ENCODE data around the gene RIC3. TPM values are rescaled to one million over a fixed set of nuclear protein-coding genes. Genes with fewer than 3 reads are reported as not detected.

The RIC3 gene, protein sequence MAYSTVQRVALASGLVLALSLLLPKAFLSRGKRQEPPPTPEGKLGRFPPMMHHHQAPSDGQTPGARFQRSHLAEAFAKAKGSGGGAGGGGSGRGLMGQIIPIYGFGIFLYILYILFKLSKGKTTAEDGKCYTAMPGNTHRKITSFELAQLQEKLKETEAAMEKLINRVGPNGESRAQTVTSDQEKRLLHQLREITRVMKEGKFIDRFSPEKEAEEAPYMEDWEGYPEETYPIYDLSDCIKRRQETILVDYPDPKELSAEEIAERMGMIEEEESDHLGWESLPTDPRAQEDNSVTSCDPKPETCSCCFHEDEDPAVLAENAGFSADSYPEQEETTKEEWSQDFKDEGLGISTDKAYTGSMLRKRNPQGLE
- not detected in 2 replicates for total RNA-seq
- not detected in 2 replicates for polyA plus RNA-seq
- polyA plus RNA-seq (2012) = not detected in 2 replicates
- polyA minus RNA-seq (ENCODE audit: low replicate concordance) = not detected in 2 replicates

DNA sequence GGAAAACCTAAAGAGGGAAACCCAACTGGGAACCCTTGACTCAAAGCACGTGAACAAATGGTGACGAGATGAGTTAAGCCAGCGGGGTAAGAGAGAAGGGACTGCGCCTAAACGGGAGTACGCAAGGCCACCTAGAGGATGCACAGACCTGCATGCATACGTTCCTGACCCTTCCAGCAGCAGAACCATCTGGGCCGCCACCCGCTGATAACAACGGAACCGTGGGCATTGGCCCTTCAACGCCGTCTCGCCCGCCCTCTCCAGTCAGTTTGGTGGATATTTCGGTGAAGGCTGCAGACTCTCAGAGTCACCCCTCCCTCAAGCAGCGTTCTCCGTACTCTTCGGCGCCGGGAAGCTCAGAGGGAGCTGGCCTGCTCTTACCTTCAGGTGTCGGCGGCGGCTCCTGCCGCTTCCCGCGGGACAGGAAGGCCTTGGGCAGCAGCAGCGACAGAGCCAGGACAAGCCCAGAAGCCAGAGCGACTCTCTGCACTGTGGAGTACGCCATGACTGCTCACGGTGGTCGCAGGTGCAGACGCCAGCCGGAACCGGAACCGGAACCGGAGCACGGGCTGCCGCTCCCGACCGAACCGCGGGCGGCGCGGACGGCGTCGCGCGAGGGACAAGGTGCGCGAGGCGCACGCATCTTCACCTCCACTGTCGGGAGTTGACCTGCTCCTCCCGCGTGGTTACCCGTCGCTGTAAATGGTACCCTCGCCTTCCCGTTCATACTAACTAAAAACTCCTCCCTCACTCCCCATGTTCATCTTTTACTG is at the start of gene RIC3:
Gene RIC3, minus strand, starts transcription at position 541 of the 773 bp plus-strand sequence. Its CDS starts 36 bp downstream, at position 505.
- TF ChIP-seq EZH2 (IDR thresholded peaks at IDR 0.05; ENCODE audit: low read length, missing control alignments) = peak; percentile 92
- TF ChIP-seq, protein P1, sequence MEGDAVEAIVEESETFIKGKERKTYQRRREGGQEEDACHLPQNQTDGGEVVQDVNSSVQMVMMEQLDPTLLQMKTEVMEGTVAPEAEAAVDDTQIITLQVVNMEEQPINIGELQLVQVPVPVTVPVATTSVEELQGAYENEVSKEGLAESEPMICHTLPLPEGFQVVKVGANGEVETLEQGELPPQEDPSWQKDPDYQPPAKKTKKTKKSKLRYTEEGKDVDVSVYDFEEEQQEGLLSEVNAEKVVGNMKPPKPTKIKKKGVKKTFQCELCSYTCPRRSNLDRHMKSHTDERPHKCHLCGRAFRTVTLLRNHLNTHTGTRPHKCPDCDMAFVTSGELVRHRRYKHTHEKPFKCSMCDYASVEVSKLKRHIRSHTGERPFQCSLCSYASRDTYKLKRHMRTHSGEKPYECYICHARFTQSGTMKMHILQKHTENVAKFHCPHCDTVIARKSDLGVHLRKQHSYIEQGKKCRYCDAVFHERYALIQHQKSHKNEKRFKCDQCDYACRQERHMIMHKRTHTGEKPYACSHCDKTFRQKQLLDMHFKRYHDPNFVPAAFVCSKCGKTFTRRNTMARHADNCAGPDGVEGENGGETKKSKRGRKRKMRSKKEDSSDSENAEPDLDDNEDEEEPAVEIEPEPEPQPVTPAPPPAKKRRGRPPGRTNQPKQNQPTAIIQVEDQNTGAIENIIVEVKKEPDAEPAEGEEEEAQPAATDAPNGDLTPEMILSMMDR (conservative IDR thresholded peaks at IDR 0.05 in 1 of 2, IDR thresholded peaks at IDR 0.05 in 1 of 2; ENCODE audit: low read depth in 1 of 2, low read length in 2 of 2) = no peak

DNA sequence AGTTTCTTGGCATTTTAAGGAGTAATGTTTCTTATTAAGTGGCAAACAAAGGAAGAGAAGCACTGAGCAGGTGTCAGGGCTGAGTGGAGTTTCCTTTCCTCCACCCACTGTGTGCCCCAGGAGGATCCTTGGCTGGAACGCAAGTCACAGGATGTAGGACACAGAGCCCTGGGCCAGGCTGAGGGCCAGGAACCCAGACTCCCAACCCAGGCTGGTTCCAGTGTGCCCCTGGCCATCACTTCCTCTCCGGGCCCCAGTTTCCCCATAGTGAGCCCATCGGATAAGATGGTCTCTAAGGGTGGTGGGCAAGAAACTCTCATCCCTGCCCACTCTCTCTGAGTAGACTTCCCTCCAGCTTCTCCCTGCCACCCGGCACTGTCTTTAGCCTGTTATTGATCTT is 49.6 kb upstream of the RIC3 start:
- H3K9ac ChIP-seq (ENCODE audit: insufficient read depth, low read length) = no peak overlapping the region
- H4K20me1 ChIP-seq (ENCODE audit: control insufficient read depth, extremely low read depth, insufficient read depth, low read length) = no peaks in the 10 kb centered on the region
- no peak overlapping the region for H2AFZ ChIP-seq (ENCODE audit: low read length)
- H3K27me3 ChIP-seq (ENCODE audit: control insufficient read depth, insufficient read depth, low read length) = no peaks in the 10 kb centered on the region
- no peaks in the 10 kb centered on the region for H3K9me3 ChIP-seq (ENCODE audit: control insufficient read depth, insufficient read depth, low read depth, low read length)
- no peaks in the 10 kb centered on the region for H3K4me1 ChIP-seq (ENCODE audit: control insufficient read depth, extremely low read depth, insufficient read depth, low read length)
- DNase-seq (ENCODE audit: low read depth in 2 of 2) = no peak
- H3K27ac ChIP-seq (ENCODE audit: insufficient read depth, low read length) = no peak overlapping the region
- H3K4me3 ChIP-seq (replicated peaks in 1 of 4; ENCODE audit: control extremely low read depth in 1 of 4, insufficient read depth in 1 of 4, low read depth in 3 of 4, low read length in 4 of 4) = no peak overlapping the region
- no peaks in the 10 kb centered on the region for H3K36me3 ChIP-seq (ENCODE audit: control insufficient read depth, insufficient read depth, low read length)
- no peaks in the 10 kb centered on the region for H3K79me2 ChIP-seq (ENCODE audit: control insufficient read depth, insufficient read depth, low read length)
- H3K4me2 ChIP-seq (ENCODE audit: extremely low read depth, insufficient read depth, low read length) = no peak overlapping the region
- TF ChIP-seq EZH2 (IDR thresholded peaks at IDR 0.05; ENCODE audit: low read length, missing control alignments) = no peak

More for the DNA sequence above, at the start of gene RIC3:
- H3K27ac ChIP-seq (ENCODE audit: insufficient read depth, low read length) = no peak within 1 kb of the TSS
- peaks cover 13% of the 10 kb centered on the region for H3K27me3 ChIP-seq (ENCODE audit: control insufficient read depth, insufficient read depth, low read length)
- H3K79me2 ChIP-seq (ENCODE audit: control insufficient read depth, insufficient read depth, low read length) = no peaks in the 10 kb centered on the region
- no peaks in the 10 kb centered on the region for H3K4me1 ChIP-seq (ENCODE audit: control insufficient read depth, extremely low read depth, insufficient read depth, low read length)
- H3K4me3 ChIP-seq (replicated peaks in 1 of 4; ENCODE audit: control extremely low read depth in 1 of 4, insufficient read depth in 1 of 4, low read depth in 3 of 4, low read length in 4 of 4) = no peak within 1 kb of the TSS
- H3K9me3 ChIP-seq (ENCODE audit: control insufficient read depth, insufficient read depth, low read depth, low read length) = no peaks in the 10 kb centered on the region
- no peaks in the 10 kb centered on the region for H3K36me3 ChIP-seq (ENCODE audit: control insufficient read depth, insufficient read depth, low read length)
- H2AFZ ChIP-seq (ENCODE audit: low read length) = no peak within 1 kb of the TSS
- H4K20me1 ChIP-seq (ENCODE audit: control insufficient read depth, extremely low read depth, insufficient read depth, low read length) = no peaks in the 10 kb centered on the region
- H3K4me2 ChIP-seq (ENCODE audit: extremely low read depth, insufficient read depth, low read length) = peak within 1 kb of the TSS; percentile 5
- no peak within 1 kb of the TSS for H3K9ac ChIP-seq (ENCODE audit: insufficient read depth, low read length)
- DNase-seq (ENCODE audit: low read depth in 2 of 2) = no peak

DNA sequence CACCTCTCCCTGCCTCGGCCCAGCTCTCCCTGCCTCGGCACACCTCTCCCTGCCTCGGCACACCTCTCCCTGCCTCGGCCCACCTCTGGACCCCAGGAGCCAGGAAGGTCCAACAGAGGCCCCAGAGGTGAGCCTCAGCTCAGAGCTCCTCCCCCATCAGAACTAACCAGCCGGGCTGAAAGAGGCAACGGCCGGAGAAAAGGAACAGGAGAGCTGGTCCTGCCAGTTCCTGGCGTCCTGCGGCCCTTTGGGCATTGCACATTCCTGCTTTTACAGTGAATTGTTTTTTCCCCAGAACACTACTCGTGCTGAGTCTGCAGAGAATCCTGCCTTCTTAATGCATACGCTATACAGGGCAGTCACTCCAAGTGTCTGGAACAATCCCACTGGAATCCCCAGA is 49.1 kb upstream of the RIC3 start:
- H3K4me1 ChIP-seq (ENCODE audit: control insufficient read depth, extremely low read depth, insufficient read depth, low read length) = no peaks in the 10 kb centered on the region
- H3K9ac ChIP-seq (ENCODE audit: insufficient read depth, low read length) = no peak overlapping the region
- TF ChIP-seq, protein P1 (conservative IDR thresholded peaks at IDR 0.05 in 1 of 2, IDR thresholded peaks at IDR 0.05 in 1 of 2; ENCODE audit: low read depth in 1 of 2, low read length in 2 of 2) = no peak
- no peak overlapping the region for H3K4me2 ChIP-seq (ENCODE audit: extremely low read depth, insufficient read depth, low read length)
- H3K27ac ChIP-seq (ENCODE audit: insufficient read depth, low read length) = no peak overlapping the region
- no peaks in the 10 kb centered on the region for H3K36me3 ChIP-seq (ENCODE audit: control insufficient read depth, insufficient read depth, low read length)
- H3K4me3 ChIP-seq (replicated peaks in 1 of 4; ENCODE audit: control extremely low read depth in 1 of 4, insufficient read depth in 1 of 4, low read depth in 3 of 4, low read length in 4 of 4) = no peak overlapping the region
- DNase-seq (ENCODE audit: low read depth in 2 of 2) = no peak
- no peaks in the 10 kb centered on the region for H3K79me2 ChIP-seq (ENCODE audit: control insufficient read depth, insufficient read depth, low read length)
- H3K27me3 ChIP-seq (ENCODE audit: control insufficient read depth, insufficient read depth, low read length) = no peaks in the 10 kb centered on the region
- no peak overlapping the region for H2AFZ ChIP-seq (ENCODE audit: low read length)
- no peaks in the 10 kb centered on the region for H4K20me1 ChIP-seq (ENCODE audit: control insufficient read depth, extremely low read depth, insufficient read depth, low read length)
- H3K9me3 ChIP-seq (ENCODE audit: control insufficient read depth, insufficient read depth, low read depth, low read length) = no peaks in the 10 kb centered on the region
